HepG2 (cell line): ENCODE results near the gene DLG4. TPM values are rescaled to one million over a fixed set of nuclear protein-coding genes. Genes with fewer than 3 reads are reported as not detected.

ENCODE experiments used
- ATF1 ChIP-seq: IDR thresholded peaks from 2 replicates; pipeline ENCODE4 v1.6.1; 2016; ENCODE audit warnings: mild to moderate bottlenecking, control low read depth
- DMAP1 ChIP-seq: IDR thresholded peaks from 2 replicates; pipeline ENCODE4 v1.6.1; 2016
- FOXO1 ChIP-seq: sonication (generic); formaldehyde crosslinking; IDR thresholded peaks from 2 replicates; pipeline ENCODE4 v1.4.0; 2020; ENCODE audit warnings: missing genetic modification reagents
- HOXA9 ChIP-seq: sonication (generic); formaldehyde crosslinking; IDR thresholded peaks from 2 replicates; pipeline ENCODE4 v1.8.1; 2022; ENCODE audit warnings: missing genetic modification reagents, mild to moderate bottlenecking, moderate library complexity, borderline replicate concordance
- JUN ChIP-seq: sonication (generic); formaldehyde crosslinking; IDR thresholded peaks from 2 replicates; pipeline ENCODE4 v1.4.0; 2020; ENCODE audit warnings: mild to moderate bottlenecking, missing genetic modification reagents
- LRRFIP1 ChIP-seq: sonication (generic); formaldehyde crosslinking; conservative IDR thresholded peaks from 2 replicates; pipeline ENCODE4 v1.4.0; 2020; ENCODE audit warnings: missing genetic modification reagents
- NCOA5 ChIP-seq: sonication (generic); formaldehyde crosslinking; IDR thresholded peaks from 2 replicates; pipeline ENCODE4 v1.4.0; 2020; ENCODE audit warnings: missing genetic modification reagents
- RARA ChIP-seq: IDR thresholded peaks from 2 replicates; pipeline ENCODE4 v1.6.1; 2016; ENCODE audit warnings: missing genetic modification reagents, missing compliant biosample characterization
- SIN3A ChIP-seq: IDR thresholded peaks from 2 replicates; pipeline ENCODE4 v1.6.1; 2011; ENCODE audit warnings: low read depth, mild to moderate bottlenecking, control low read depth, low read length, borderline replicate concordance
- SMARCC2 ChIP-seq: fragments of 450-650 bp; IDR thresholded peaks from 2 replicates; pipeline ENCODE4 v1.6.1; 2017; ENCODE audit warnings: antibody characterized with exemption, mild to moderate bottlenecking
- TFE3 ChIP-seq: IDR thresholded peaks from 2 replicates; pipeline ENCODE4 v1.6.1; 2016
- THRA ChIP-seq: sonication (generic); formaldehyde crosslinking; IDR thresholded peaks from 2 replicates; pipeline ENCODE4 v1.4.0; 2020; ENCODE audit warnings: missing genetic modification reagents, borderline replicate concordance
- ZBTB7B ChIP-seq: sonication (generic); formaldehyde crosslinking; IDR thresholded peaks from 2 replicates; pipeline ENCODE4 v1.4.0; 2020; ENCODE audit warnings: missing genetic modification reagents
- ZNF138 ChIP-seq: sonication (generic); formaldehyde crosslinking; IDR thresholded peaks from 2 replicates; pipeline ENCODE4 v1.5.0; 2020; ENCODE audit warnings: mild to moderate bottlenecking, low read depth, missing genetic modification reagents
- ZNF224 ChIP-seq: sonication (generic); formaldehyde crosslinking; IDR thresholded peaks from 2 replicates; pipeline ENCODE4 v1.5.0; 2020; ENCODE audit warnings: mild to moderate bottlenecking, missing genetic modification reagents
- ZNF292 ChIP-seq: sonication (generic); formaldehyde crosslinking; IDR thresholded peaks from 2 replicates; pipeline ENCODE4 v1.8.1; 2022; ENCODE audit warnings: mild to moderate bottlenecking, low read depth, missing genetic modification reagents, borderline replicate concordance
- ZNF746 ChIP-seq: sonication (generic); formaldehyde crosslinking; IDR thresholded peaks from 2 replicates; pipeline ENCODE4 v1.8.0; 2022; ENCODE audit warnings: mild to moderate bottlenecking, missing genetic modification reagents
- ZNF761 ChIP-seq: sonication (generic); formaldehyde crosslinking; conservative IDR thresholded peaks from 2 replicates; pipeline ENCODE4 v1.4.0; 2020; ENCODE audit warnings: mild to moderate bottlenecking, missing genetic modification reagents
- ZNF816 ChIP-seq: sonication (generic); formaldehyde crosslinking; IDR thresholded peaks from 2 replicates; pipeline ENCODE4 v1.8.0; 2022; ENCODE audit warnings: missing genetic modification reagents, mild to moderate bottlenecking, borderline replicate concordance
- ZSCAN30 ChIP-seq: sonication (generic); formaldehyde crosslinking; IDR thresholded peaks from 2 replicates; pipeline ENCODE4 v1.5.0; 2020; ENCODE audit warnings: mild to moderate bottlenecking, missing genetic modification reagents
- polyA plus RNA-seq, 8 experiments: library from polyadenylated mRNA; depleted of rRNA in 3 of 8; stranded (reverse) in 7 of 8; unstranded in 1 of 8; fragments of >200 nt; fragmentation: Illumina TruSeq in 4 of 8; extraction: Trizol in 4 of 8; gene quantifications; 2 replicates each; pipeline versions ENCODE4 v1.2.1 to v1.2.3, GENCODE V29; 2011 to 2016; ENCODE audit warnings: low read depth in 4 of 8, missing spikeins in 1 of 8, mixed read lengths in 1 of 8; ENCODE audit not compliant: insufficient read depth in 1 of 8
- total RNA-seq, 5 experiments: library from RNA; depleted of rRNA; stranded (reverse); fragments of >200 nt; fragmentation: Illumina TruSeq; extraction: Trizol; gene quantifications; 2 replicates each; pipeline ENCODE4 v1.2.3, GENCODE V29; 2016; ENCODE audit warnings: low read depth in 1 of 5

Gene DLG4
- total and polyA plus RNA-seq, 2 of the 13 experiments (the other 11 are each of a cell fraction or from before 2014, with no cell fraction given): 0.71 to 4.3 TPM

- TF ChIP-seq ZBTB7B (CRISPR knock-in tag) (peak; percentile 85; the same call in 1 of the 2 replicates), THRA (CRISPR knock-in tag) (peak; percentile 82; the same call in 1 of the 2 replicates), ZNF816 (CRISPR knock-in tag) (peak; percentile 68; the same call in 1 of the 2 replicates), SMARCC2 (no peak), ZNF746 (peak; percentile 86; the same call in 1 of the 2 replicates), RARA (CRISPR knock-in tag) (peak; percentile 76), DMAP1 (CRISPR knock-in tag) (peak; percentile 71; the same call in 1 of the 2 replicates), JUN (CRISPR knock-in tag) (no peak; the same call in 1 of the 2 replicates), HOXA9 (CRISPR knock-in tag) (no peak), ZNF224 (CRISPR knock-in tag) (no peak), ZNF292 (CRISPR knock-in tag) (peak; percentile 80), NCOA5 (CRISPR knock-in tag) (no peak), SIN3A (peak; percentile 89; the same call in 1 of the 2 replicates), ATF1 (CRISPR knock-in tag) (no peak), TFE3 (CRISPR knock-in tag) (peak; percentile 81), ZNF761 (CRISPR knock-in tag) (peak; percentile 47; the same call in 1 of the 2 replicates), ZNF138 (CRISPR knock-in tag) (peak; percentile 68; the same call in 1 of the 2 replicates), FOXO1 (CRISPR knock-in tag) (peak; percentile 61; the same call in 1 of the 2 replicates), ZSCAN30 (peak; percentile 79; the same call in 1 of the 2 replicates), LRRFIP1 (CRISPR knock-in tag) (0 out of 2 replicates have a peak, but pooled peaks have one; percentile 19)
Observed at GRCh38 chr17:7179317-7180254, 40.0 kb downstream of the DLG4 start, which contains the start of gene ASGR1 (continued).
